ENCODE results near the gene KCTD5.

GRCh38 chr16:2690852-2691251, 8.5 kb downstream of the KCTD5 start:
- TF ChIP-seq CTCF (conservative IDR thresholded peaks at IDR 0.05; ENCODE audit: low read length) (no peak), EZH2phosphoT487 (IDR thresholded peaks at IDR 0.05; ENCODE audit: borderline replicate concordance) (no peak)

Measured in Loucy (cell line).